ENCODE measurements around the gene FAM78B.

FAM78B gene

GRCh38 chr1:166166698-166167571 is at the start of gene FAM78B:
Gene FAM78B, minus strand, starts transcription at chr1:166167001. Its CDS starts 753 bp downstream, at chr1:166166248.
- H3K4me3 ChIP-seq (ENCODE audit: low read depth, low read length), result peak within 1 kb of the TSS; percentile 83
- no peaks in the 10 kb centered on the region for H3K36me3 ChIP-seq (ENCODE audit: control insufficient read depth, insufficient read depth, low read length)
- H3K27me3 ChIP-seq (ENCODE audit: control insufficient read depth, insufficient read depth, low read length), result peaks cover 38% of the 10 kb centered on the region
- no peaks in the 10 kb centered on the region for H3K9me3 ChIP-seq (ENCODE audit: control insufficient read depth, insufficient read depth, low read length)
- peaks cover 15% of the 10 kb centered on the region for H3K4me1 ChIP-seq (ENCODE audit: control insufficient read depth, insufficient read depth, low read length)
- H3K9ac ChIP-seq (ENCODE audit: low read depth, low read length), result no peak within 1 kb of the TSS

GRCh38 chr1:166202546-166202945 is 35.7 kb upstream of the FAM78B start:
- H3K4me3 ChIP-seq (ENCODE audit: low read depth, low read length), result no peak overlapping the region
- no peaks in the 10 kb centered on the region for H3K27me3 ChIP-seq (ENCODE audit: control insufficient read depth, insufficient read depth, low read length)
- H3K4me1 ChIP-seq (ENCODE audit: control insufficient read depth, insufficient read depth, low read length), result no peaks in the 10 kb centered on the region
- no peak overlapping the region for H3K9ac ChIP-seq (ENCODE audit: low read depth, low read length)
- H3K36me3 ChIP-seq (ENCODE audit: control insufficient read depth, insufficient read depth, low read length), result no peaks in the 10 kb centered on the region
- H3K9me3 ChIP-seq (ENCODE audit: control insufficient read depth, insufficient read depth, low read length), result no peaks in the 10 kb centered on the region

GRCh38 chr1:166200743-166201142 is 33.9 kb upstream of the FAM78B start:
- no peaks in the 10 kb centered on the region for H3K9me3 ChIP-seq (ENCODE audit: control insufficient read depth, insufficient read depth, low read length)
- no peaks in the 10 kb centered on the region for H3K4me1 ChIP-seq (ENCODE audit: control insufficient read depth, insufficient read depth, low read length)
- no peak overlapping the region for H3K4me3 ChIP-seq (ENCODE audit: low read depth, low read length)
- H3K36me3 ChIP-seq (ENCODE audit: control insufficient read depth, insufficient read depth, low read length), result no peaks in the 10 kb centered on the region
- no peak overlapping the region for H3K9ac ChIP-seq (ENCODE audit: low read depth, low read length)
- H3K27me3 ChIP-seq (ENCODE audit: control insufficient read depth, insufficient read depth, low read length), result no peaks in the 10 kb centered on the region

- Histone ChIP-seq H3K9me3 (ENCODE audit: control insufficient read depth, insufficient read depth, low read length) (no peaks in the 10 kb centered on the region), H3K27me3 (ENCODE audit: control insufficient read depth, insufficient read depth, low read length) (no peaks in the 10 kb centered on the region), H3K36me3 (ENCODE audit: control insufficient read depth, insufficient read depth, low read length) (no peaks in the 10 kb centered on the region), H3K4me3 (ENCODE audit: low read depth, low read length) (no peak overlapping the region), H3K9ac (ENCODE audit: low read depth, low read length) (no peak overlapping the region), H3K4me1 (ENCODE audit: control insufficient read depth, insufficient read depth, low read length) (peaks cover 2% of the 10 kb centered on the region)
Measured at GRCh38 chr1:166197597-166197996, 30.8 kb upstream of the FAM78B start.

GRCh38 chr1:166197141-166197540 is 30.3 kb upstream of the FAM78B start:
- Histone ChIP-seq H3K4me3 (ENCODE audit: low read depth, low read length) (no peak overlapping the region), H3K36me3 (ENCODE audit: control insufficient read depth, insufficient read depth, low read length) (no peaks in the 10 kb centered on the region), H3K4me1 (ENCODE audit: control insufficient read depth, insufficient read depth, low read length) (peaks cover 2% of the 10 kb centered on the region), H3K9ac (ENCODE audit: low read depth, low read length) (no peak overlapping the region), H3K27me3 (ENCODE audit: control insufficient read depth, insufficient read depth, low read length) (no peaks in the 10 kb centered on the region), H3K9me3 (ENCODE audit: control insufficient read depth, insufficient read depth, low read length) (no peaks in the 10 kb centered on the region)

- Histone ChIP-seq H3K36me3 (ENCODE audit: control insufficient read depth, insufficient read depth, low read length) (no peaks in the 10 kb centered on the region), H3K4me3 (ENCODE audit: low read depth, low read length) (no peak overlapping the region), H3K4me1 (ENCODE audit: control insufficient read depth, insufficient read depth, low read length) (peaks cover 2% of the 10 kb centered on the region), H3K9ac (ENCODE audit: low read depth, low read length) (no peak overlapping the region), H3K9me3 (ENCODE audit: control insufficient read depth, insufficient read depth, low read length) (no peaks in the 10 kb centered on the region), H3K27me3 (ENCODE audit: control insufficient read depth, insufficient read depth, low read length) (no peaks in the 10 kb centered on the region)
Measured at GRCh38 chr1:166193057-166193698, 26.4 kb upstream of the FAM78B start.

- Histone ChIP-seq H3K4me1 (ENCODE audit: control insufficient read depth, insufficient read depth, low read length) (peaks cover 2% of the 10 kb centered on the region), H3K9ac (ENCODE audit: low read depth, low read length) (no peak overlapping the region), H3K9me3 (ENCODE audit: control insufficient read depth, insufficient read depth, low read length) (no peaks in the 10 kb centered on the region), H3K36me3 (ENCODE audit: control insufficient read depth, insufficient read depth, low read length) (no peaks in the 10 kb centered on the region), H3K4me3 (ENCODE audit: low read depth, low read length) (no peak overlapping the region), H3K27me3 (ENCODE audit: control insufficient read depth, insufficient read depth, low read length) (no peaks in the 10 kb centered on the region)
Measured at GRCh38 chr1:166190400-166190799, 23.6 kb upstream of the FAM78B start.

GRCh38 chr1:166189126-166189525 is 22.3 kb upstream of the FAM78B start:
- Histone ChIP-seq H3K9ac (ENCODE audit: low read depth, low read length) (no peak overlapping the region), H3K9me3 (ENCODE audit: control insufficient read depth, insufficient read depth, low read length) (no peaks in the 10 kb centered on the region), H3K4me3 (ENCODE audit: low read depth, low read length) (no peak overlapping the region), H3K36me3 (ENCODE audit: control insufficient read depth, insufficient read depth, low read length) (no peaks in the 10 kb centered on the region), H3K4me1 (ENCODE audit: control insufficient read depth, insufficient read depth, low read length) (no peaks in the 10 kb centered on the region), H3K27me3 (ENCODE audit: control insufficient read depth, insufficient read depth, low read length) (no peaks in the 10 kb centered on the region)

GRCh38 chr1:166185526-166185925 is 18.7 kb upstream of the FAM78B start:
- Histone ChIP-seq H3K36me3 (ENCODE audit: control insufficient read depth, insufficient read depth, low read length) (no peaks in the 10 kb centered on the region), H3K27me3 (ENCODE audit: control insufficient read depth, insufficient read depth, low read length) (no peaks in the 10 kb centered on the region)

GRCh38 chr1:166184897-166185296 is 18.1 kb upstream of the FAM78B start:
- no peaks in the 10 kb centered on the region for H3K9me3 ChIP-seq (ENCODE audit: control insufficient read depth, insufficient read depth, low read length)

More at GRCh38 chr1:166185526-166185925, 18.7 kb upstream of the FAM78B start:
- Histone ChIP-seq H3K9ac (ENCODE audit: low read depth, low read length) (no peak overlapping the region), H3K4me3 (ENCODE audit: low read depth, low read length) (no peak overlapping the region), H3K4me1 (ENCODE audit: control insufficient read depth, insufficient read depth, low read length) (peaks cover 6% of the 10 kb centered on the region), H3K9me3 (ENCODE audit: control insufficient read depth, insufficient read depth, low read length) (no peaks in the 10 kb centered on the region)

GRCh38 chr1:166184012-166184411 is 17.2 kb upstream of the FAM78B start:
- Histone ChIP-seq H3K27me3 (ENCODE audit: control insufficient read depth, insufficient read depth, low read length) (no peaks in the 10 kb centered on the region), H3K36me3 (ENCODE audit: control insufficient read depth, insufficient read depth, low read length) (no peaks in the 10 kb centered on the region), H3K9ac (ENCODE audit: low read depth, low read length) (no peak overlapping the region), H3K4me3 (ENCODE audit: low read depth, low read length) (no peak overlapping the region), H3K9me3 (ENCODE audit: control insufficient read depth, insufficient read depth, low read length) (no peaks in the 10 kb centered on the region), H3K4me1 (ENCODE audit: control insufficient read depth, insufficient read depth, low read length) (peaks cover 6% of the 10 kb centered on the region)

More at GRCh38 chr1:166184897-166185296, 18.1 kb upstream of the FAM78B start:
- Histone ChIP-seq H3K4me3 (ENCODE audit: low read depth, low read length) (no peak overlapping the region), H3K9ac (ENCODE audit: low read depth, low read length) (no peak overlapping the region), H3K36me3 (ENCODE audit: control insufficient read depth, insufficient read depth, low read length) (no peaks in the 10 kb centered on the region), H3K27me3 (ENCODE audit: control insufficient read depth, insufficient read depth, low read length) (no peaks in the 10 kb centered on the region), H3K4me1 (ENCODE audit: control insufficient read depth, insufficient read depth, low read length) (peaks cover 6% of the 10 kb centered on the region)

- Histone ChIP-seq H3K4me1 (ENCODE audit: control insufficient read depth, insufficient read depth, low read length) (peaks cover 6% of the 10 kb centered on the region), H3K27me3 (ENCODE audit: control insufficient read depth, insufficient read depth, low read length) (no peaks in the 10 kb centered on the region), H3K36me3 (ENCODE audit: control insufficient read depth, insufficient read depth, low read length) (no peaks in the 10 kb centered on the region), H3K9me3 (ENCODE audit: control insufficient read depth, insufficient read depth, low read length) (no peaks in the 10 kb centered on the region), H3K4me3 (ENCODE audit: low read depth, low read length) (no peak overlapping the region), H3K9ac (ENCODE audit: low read depth, low read length) (no peak overlapping the region)
Measured at GRCh38 chr1:166182281-166182680, 15.5 kb upstream of the FAM78B start.

All from iPS-15b (cell line).